Activated CD4-positive, alpha-beta T cell treated with anti-CD3 and anti-CD28 coated beads for 4 hours (primary cell): Measurements from ENCODE around the gene C5orf52.
A peak's percentile ranks its signal among the peaks of the same experiment; 100 is the strongest.
"Not testable (repeated sequence)": the region's sequence is repeated elsewhere in the genome, so short reads cannot be mapped to it uniquely, and the experiment has no call there.

Experiments used
- DNase-seq, 2 donors: peaks; one replicate each; pipeline ENCODE4 v3.0.0-alpha.2; 2020

C5orf52 gene

DNA sequence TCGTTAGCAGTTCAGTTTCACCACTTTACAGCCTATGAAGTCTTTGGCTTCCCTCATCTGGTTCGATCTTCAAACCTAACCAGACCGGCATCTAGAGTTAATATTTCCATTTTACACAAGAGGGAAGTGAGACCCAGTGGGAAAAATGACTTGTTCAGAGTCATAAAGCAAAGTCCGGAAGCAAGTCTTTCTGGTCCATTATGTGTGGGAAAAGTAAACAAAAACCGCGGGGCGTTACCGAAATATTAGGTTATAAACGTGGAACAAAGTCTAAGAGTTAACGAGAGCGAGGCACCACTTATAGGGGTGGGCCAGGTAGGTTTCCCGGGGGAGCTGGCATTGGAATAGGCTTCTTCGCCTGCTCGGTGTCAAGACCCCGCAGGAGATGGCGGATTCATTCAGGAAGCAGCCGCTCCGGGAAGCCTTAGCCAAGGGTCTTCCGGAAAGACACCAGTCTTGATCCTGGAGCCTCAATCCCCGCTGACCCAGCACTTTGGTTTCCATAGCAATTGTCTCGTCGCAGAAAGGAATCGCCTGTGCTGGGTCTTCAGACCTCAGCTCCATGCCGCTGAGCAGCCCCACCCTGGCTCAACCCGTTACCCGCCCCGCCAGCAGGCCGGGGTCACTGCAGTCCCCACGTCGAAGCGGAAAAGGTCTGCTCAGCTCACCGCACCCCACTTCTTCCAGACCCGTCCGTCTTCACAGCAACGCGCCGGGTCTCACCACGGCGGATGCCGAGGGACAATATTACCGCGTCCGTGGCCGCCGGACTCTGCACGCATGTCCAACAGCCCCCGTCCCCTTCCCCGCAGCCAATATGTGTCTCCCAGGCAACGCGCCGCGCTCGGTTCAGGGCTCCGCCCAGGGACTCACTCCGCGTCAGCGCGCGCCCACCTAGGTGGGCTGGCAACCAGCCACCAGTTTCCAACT, at the start of gene C5orf52:
C5orf52 (plus strand) TSS at position 872 of the 930 bp plus-strand sequence. CDS start 82 bp downstream, outside the sequence.
- peak; percentile 30 to 42 for DNase-seq

DNA sequence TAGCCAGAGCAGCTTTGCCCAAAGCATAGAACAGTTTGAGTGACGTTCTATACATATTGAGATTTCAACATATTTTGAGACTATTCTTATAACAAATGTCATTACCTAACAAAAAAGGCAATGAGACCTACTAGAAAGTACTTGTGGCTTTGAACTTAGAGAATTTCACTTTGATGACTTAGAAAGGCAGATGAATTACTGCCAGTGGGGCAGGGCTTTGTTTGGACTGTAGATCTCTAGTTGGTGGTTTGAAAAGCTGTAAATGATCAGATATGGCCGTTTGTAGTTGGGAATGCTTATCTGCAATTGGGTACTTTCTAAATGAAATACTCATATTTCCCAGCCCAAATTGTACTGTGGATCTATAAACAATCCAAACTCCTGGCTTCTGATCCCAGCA, 47.2 kb upstream of the C5orf52 start:
- no peak for DNase-seq

DNA sequence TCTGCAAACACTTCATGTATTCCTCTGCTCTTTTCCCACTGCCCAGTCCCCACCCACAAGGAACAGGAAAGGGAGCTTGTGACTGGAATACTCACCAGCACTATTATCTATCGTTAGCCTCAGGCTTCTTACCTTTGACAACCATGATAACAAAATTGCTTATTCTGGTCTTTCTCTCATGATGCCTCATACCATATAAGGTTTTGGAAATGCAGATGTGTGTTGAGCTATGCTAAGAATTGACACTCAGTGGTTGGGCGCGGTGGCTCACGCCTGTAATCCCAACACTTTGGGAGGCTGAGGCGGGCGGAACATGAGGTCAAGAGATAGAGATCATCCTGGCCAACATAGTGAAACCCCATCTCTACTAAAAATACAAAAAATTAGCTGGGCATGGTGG, 44.5 kb upstream of the C5orf52 start:
- DNase-seq, result no peak

DNA sequence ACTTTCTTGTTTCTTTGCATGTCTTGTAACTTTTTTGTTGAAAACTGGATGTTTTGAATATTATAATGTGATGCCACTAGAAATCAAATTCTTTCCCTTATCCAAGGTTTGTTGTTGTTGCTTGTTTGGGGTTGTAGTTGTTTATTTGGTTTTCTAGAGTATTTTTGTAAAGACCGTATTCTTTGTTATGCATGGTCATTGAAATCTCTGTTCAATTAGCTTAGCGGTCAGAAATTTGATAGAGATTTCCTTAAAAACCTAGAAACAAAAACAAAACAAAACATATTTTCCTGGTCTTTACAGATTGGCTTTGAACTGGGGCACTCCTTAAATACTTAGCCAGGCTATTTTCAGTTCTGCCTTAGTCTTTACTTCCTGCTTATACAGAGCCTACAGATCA, 41.0 kb upstream of the C5orf52 start:
- DNase-seq, result no peak

DNA sequence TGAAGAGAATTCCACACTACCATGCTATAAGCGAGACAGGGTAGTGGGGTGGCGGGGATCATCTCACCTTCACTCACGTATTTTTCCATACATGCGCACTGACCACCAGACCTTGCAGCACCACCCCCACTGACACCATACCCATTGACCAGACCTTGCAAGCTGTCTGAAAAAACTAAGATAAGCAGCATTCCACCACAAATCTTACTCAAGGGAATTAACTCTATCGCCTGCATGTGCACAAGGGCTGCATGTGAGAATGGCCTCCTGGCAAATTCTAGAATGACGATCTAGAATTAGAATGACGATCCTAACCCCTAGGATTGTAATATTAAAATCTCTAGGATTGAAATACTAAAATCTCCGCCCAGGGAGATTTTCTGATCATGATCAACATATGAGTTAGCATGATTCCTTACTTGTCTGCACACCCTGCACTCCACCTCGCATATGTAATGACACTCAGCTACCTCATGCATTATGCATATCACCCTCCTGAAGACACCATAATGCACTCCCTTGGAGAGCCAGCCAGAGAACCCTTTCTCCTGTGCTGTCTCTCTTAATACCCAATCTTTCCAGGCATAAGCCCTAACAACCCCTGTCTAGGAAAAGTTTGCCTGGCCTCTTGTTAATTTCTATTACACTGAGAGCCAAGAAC, 30.8 kb upstream of the C5orf52 start:
- no peak for DNase-seq

DNA sequence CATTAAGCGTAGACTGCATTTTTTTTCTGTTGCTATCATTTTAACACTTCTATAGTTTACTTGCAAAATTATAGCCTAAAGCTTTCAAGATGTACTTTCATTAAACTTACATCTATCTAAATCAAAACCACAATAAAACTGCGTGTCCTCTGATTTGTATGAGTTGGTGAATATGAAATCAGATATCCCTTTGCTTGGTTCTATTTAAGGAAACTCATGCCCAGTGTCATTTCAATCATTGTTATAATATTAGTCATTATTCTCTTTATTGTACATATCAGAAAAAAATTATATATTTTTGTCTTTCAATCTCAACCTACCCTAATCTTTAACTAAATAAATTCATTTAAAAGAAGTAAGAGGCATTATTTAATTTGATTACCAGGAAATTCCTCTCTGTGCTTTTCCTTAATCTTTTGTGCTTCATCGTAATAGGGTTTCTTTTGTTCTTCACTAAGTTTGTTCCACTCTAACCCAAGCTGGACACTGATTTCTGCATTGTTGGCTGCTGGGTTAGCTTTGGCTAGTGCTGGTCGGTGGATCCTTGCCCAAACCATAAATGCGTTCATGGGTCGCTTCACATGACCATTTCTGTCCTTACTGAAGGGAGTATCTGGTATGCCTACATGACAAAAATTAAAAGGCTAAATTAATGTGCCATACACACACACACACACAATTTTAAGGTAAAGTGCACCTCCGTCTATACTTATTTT, 22.9 kb upstream of the C5orf52 start:
- no peak for DNase-seq

DNA sequence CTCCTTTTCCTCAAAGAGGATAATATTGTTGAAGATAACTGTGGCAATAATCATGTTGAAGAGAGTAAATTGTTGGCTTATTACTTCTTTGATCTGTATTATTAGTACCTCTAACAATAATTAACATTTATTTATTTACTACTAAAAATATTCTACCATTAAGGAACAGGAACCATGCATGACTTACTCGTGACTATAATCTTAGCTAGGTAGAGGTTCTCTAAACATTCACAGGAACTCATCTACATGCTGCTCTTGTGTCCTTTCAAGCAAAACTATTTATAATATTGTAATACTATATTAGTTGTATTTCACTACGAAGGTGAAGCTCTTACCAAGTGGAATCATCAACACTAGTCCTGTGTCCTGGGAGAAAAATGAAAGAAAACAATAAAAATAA, 22.2 kb upstream of the C5orf52 start:
- no peak for DNase-seq

DNA sequence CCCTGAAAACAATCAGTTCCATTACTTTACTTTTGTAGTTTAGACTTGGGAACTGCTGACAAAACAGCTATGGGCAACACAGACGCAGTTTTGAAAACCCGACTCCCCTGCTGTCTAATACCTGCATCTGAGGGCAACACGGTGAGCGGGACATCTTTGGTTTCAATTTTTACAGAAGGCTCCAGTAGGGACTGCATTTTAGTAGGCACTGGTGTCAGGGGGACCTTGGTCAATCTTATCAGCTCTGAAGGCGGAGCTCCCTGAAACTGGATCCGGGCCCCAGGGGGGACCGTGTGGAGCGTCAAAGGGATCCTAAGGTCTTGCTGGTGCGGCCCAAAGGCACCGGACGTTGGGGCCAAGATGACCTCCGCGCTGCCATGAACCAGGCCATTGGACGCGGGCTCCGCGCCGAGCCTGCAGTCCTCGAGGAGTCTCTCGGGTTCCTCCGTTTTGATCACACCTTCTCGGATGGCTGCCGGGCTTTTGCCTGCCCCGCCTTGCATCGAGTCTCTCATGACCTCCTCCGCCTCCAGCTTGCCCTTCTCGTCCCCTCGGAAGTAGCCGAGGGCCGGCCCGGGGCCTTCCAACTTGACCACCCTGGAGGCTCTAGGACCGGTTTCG, 20.2 kb upstream of the C5orf52 start:
- DNase-seq, result no peak

DNA sequence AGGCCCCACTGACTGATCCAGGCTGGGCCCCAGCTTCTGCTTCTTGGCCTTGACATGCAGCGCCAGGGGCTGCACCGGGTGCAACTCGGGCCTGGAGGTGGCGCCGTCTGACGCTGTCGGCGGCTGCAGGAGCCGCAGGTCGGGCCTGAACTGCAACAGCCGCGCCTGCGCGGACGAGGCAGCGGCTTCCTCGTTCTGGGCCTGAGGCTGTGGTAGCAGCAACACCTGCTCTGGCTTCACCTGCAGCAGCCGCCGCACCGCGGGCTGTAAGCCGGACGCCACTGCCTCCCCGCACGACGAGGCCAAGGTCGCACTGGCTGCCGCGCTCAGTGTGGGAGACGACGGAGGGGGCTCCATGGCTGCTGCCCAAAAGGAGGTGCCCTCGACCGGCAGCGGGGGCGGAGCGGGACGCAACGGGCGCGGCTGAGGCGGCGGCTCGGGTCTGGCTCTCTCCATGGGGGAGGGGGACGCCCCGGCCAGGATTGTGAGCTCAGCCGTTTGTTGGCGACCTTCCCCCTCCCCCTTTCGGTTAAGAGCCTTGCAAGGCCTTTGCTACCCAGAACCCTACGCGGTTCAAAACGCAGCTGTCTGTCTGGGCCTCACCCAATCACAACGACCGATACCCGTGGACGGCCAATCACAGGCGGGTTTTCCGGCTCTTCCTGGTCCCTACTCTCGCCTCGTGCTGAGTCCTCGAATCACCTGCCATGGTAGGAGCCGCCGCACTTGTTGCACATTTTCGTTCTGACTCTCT, 19.5 kb upstream of the C5orf52 start:
- DNase-seq, result peak; percentile 77 to 82

DNA sequence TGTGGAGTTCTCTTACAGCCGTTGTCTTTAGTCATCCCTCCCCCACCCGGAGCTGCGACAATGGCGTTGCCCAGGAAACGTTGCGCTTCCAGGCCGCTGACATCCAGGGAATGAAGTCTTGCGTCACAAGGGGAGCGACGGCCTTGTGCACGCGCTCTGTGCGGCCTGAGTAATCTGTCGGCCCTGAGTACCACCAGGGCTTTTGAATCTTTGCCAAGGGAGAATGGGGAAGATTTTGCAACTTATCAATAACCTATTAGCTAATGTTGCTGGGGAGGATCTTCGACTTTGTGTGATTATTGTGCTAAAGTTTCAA, 19.0 kb upstream of the C5orf52 start, which contains the start of gene SOX30:
SOX30 (minus strand) TSS at position 62 of the 316 bp plus-strand sequence. CDS start 360 bp downstream, outside the sequence.
- DNase-seq, result no peak

DNA sequence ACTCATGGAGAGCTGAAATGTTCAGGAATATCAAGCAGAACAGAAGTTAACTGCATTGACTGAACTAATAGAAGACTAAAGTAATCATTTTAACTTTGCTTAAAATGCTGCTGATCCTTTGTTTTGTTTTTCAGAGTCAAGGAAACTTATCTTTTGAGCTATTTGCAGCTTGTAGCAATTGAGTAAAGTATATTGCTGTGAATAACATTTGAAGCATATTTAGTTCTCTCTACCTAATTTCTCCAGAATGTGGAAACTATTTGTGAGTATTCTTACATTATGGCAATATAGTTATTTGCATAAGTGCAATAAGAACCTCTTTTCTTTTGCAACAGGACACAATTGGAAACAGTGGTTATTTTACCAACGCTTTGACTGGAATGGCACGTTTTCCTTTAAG, 13.8 kb upstream of the C5orf52 start:
- no peak for DNase-seq

DNA sequence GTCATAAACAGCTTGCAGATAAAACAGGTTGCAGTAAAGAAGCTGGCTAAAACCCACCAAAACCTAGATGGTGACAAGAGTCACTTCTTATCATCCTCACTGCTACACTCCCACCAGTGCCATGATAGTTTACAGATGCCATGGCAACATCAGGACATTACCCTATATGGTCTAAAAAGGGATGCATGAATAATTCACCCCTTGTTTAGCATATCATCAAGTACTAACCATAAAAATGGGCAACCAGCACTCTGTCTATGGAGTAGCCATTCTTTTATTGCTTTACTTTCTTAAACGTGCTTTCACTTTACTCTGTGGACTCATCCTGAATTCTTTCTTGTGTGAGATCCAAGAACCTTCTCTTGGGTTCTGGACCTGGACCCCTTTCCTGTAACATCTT, 12.4 kb upstream of the C5orf52 start:
- DNase-seq, result no peak

DNA sequence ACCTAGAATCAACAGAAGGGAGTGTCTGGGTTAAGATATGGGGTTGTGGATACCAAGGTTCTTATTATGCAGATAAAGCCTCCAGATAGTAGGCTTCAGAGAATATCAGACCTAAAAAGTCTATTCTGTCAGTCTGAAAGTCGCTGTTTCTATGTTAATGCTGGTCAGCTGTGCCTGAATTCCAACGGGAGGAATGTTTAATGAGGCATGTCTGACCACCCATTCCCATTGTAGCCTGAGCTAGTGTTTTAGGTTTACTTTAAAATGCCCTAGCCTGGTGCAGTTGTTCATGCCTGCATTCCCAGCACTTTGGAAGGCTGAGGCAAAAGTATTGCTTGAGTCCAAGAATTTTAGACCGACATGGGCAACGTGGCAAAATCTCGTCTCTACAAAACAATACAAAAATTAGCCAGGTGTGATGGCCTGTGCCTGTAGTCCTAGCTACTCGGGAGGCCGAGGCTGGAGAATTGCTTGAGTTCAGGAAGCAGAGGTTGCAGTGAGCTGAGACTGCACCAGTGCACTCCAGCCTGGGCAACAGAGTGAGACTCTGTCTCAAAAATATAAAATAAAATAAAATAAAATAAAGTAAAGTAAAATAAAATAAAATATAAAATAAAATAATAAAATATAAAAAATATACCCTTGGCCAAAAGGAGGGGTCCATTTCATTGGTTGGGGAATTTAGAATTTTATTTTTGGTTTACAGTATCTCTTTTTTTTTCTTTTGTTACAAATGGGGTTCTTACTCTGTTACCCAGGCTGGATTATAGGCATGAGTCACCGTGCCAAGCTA, 11.3 kb upstream of the C5orf52 start:
- no peak for DNase-seq

DNA sequence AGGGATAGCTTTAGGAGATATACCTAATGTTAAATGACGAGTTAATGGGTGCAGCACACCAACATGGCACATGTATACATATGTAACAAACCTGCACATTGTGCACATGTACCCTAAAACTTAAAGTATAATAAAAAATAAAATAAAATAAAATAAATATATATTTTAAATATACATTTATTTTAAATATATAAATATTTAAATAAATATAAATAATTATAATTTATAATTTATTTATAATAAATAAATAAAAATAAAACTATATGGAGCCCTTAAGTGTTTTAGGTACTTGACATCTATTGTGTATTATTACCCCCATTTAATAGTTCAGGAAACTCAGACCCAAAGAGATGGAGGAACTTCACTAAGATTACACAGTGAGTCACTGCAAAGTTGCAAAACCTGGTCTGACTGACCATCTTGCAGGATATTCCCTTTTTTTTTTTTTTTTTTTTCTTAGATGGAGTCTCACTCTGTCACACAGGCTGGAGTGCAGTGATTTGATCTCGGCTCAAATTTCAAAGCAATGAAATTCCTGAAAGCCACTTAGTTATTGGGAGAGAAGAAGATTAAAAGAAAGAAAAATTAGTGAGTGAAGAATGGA, 5.8 kb upstream of the C5orf52 start:
- no peak for DNase-seq

DNA sequence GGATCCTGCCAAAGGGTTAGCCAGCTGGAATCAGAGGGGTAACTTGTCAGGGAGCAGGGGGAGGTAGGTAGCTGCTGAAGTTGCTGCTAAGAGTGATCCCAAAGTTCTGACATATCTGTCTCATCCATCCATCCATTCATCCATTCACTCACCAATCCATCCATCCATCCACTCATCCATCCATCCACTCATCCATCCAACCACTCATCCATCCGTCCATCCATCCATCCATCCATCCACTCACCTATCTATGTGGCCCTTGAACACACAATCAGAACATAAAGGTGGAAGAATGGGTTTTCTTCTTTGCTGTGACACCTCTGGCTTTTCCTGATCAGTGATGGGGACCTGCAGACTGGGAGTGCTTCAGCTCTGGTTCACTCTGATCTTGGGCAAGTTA, 3.0 kb upstream of the C5orf52 start:
- no peak for DNase-seq

DNA sequence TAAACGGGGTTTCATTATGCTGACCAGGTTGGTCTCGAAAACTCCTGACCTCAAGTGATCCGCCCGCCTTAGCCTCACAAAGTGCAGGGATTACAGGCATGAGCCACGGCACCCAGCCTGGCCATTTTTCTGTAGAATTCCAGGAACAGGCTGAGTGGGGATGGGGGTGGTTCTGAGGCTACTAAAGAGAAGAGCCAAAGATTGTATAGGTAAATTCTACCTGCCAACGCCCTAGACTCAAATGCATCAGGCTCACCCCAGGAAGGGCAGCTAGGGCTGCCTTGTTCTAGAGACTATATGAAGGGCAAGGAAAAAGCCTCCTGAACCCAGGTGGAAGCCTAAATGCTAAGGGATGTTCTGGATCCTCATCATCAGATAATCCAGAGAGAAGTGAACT, 1.6 kb upstream of the C5orf52 start:
- DNase-seq, result no peak

DNA sequence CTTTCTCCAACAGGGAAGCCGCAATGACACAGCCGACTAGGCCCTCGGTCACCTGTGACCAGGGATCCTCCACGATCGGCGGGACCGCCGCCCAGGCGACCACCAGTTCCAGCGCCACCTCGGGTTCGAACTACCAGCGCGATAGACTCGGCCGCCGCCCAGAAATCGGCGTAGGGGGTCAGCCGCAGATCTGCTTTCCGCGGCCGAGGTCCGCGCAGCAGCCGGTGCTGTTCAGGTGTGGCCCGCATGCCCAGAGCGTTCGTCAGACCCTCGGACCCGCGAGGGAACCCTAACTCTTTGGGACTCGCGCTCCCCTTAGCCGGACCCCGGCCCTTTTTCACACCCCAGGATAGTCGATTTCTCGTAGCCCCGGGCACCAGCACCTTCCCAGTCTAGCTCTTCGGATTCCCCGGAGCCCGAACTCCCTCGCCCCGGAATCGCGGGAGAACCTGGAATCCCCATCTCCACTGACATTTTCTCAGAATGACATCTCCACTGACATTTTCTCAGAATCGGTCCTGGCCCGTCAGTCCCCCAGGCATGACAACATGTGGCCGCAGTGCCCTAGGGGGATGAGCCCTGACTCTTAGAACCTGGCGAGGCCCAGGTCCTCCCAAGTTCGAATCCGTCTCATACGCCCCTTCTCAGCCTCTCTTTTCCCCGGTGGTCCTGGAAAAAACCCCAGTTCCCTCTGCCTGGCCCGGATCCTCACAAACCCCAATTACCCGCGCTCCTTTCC, 428 bp downstream of the C5orf52 start:
- no peak for DNase-seq

DNA sequence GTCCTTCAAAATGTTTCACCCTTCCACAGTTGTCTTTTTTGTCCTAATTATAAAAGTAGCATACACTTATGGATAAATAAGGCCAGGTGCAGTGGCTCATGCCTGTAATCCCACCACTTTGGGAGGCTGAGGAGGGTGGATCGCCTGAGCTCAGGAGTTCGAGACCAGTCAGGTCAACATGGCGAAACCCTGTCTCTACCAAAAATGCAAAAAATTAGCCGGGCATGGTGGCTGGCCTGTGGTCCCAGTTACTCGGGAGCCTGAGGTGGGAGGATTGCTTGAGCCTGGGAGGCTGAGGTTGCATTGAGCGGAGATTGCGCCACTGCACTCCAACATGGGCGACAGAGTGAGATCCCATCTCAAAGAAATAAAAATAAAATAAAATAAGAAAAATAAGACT, 1.6 kb downstream of the C5orf52 start:
- DNase-seq, result no peak

DNA sequence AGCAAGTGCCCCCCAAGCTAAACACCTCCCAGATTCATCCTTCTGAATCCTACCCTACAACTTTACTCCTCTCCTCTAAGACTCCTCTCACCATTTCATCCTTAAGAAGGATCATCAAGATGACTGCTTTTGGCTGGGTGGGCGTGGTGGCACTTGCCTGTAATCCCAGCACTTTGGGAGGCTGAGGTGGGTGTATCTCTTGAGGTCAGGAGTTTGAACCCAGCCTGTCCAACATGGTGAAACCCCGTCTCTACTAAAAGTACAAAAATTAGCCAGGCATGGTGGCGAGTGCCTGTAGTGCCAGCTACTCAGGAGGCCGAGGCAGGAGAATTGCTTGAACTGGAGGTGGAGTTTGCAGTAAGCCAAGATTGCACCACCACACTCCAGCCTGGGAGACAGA, 3.0 kb downstream of the C5orf52 start:
- DNase-seq, result not testable (repeated sequence)

DNA sequence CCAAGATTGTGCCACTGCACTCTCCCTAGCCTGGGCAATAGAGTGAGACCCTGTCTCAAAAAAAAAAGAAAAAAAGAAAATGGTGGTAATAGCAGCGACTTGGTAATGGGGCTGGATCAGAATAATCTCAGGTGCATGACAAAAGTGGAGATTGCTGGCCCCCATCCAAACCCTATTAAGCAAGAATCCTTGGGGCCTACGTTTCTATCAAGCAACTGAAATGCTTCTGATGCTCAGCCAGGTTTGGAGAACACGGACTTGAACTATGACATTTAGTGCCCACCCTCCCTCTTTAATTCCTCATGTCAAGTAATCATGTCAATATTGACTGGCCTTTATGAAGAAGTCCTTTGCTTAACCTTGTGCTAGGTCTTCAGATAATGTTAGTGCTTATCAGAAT, 6.6 kb downstream of the C5orf52 start:
- no peak for DNase-seq
